ENCODE data around the gene DNER.
"Not testable (repeated sequence)": the region's sequence is repeated elsewhere in the genome, so short reads cannot be mapped to it uniquely, and the experiment has no call there.

Gene DNER

DNA sequence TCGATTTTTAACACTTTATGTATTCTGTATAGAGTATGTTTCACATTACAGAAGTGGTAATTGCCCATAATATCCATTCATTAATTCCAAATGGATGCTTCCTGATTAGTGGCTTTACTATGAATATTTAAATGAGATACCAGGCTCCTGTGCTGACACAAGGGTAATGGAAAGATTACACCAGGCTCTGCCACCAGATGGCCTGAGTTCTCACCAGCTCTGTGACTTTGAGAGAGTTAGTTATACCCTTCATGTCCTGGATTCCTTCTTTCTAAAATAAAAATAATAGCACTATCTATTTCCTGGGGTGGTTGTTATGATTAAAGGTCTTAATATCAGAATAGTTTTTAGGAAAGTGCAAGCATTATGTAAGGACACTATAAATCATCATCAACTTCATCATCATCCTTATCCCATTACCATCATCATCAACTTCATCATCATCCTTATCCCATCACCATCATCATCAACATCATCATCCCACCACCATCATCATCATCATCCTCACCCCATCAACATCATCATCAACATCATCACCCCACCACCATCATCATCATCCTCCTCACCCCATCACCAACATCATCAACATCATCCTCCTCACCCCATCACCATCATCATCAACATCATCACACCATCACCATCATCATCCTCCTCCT, 151.8 kb downstream of the DNER start:
- no peak for DNase-seq

DNA sequence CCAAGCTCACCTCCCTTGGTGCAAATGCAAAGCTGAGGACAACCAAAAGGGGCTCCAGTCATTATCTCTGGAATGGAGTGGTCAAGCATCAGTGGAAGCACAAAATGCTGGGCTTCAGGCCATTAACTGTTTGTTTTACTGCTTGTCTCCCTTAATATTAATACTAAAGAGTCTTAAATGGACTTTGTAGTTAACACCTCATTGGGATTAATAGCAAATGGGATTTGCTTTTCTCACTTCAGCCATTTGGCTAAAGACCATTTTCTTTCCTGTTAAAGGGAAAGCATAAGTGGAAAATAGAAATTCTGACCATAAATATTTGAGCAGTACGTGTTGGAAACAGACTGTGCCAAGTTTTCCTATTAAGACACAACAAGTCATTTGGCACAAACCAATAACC, 154.4 kb downstream of the DNER start:
- DNase-seq: no peak

DNA sequence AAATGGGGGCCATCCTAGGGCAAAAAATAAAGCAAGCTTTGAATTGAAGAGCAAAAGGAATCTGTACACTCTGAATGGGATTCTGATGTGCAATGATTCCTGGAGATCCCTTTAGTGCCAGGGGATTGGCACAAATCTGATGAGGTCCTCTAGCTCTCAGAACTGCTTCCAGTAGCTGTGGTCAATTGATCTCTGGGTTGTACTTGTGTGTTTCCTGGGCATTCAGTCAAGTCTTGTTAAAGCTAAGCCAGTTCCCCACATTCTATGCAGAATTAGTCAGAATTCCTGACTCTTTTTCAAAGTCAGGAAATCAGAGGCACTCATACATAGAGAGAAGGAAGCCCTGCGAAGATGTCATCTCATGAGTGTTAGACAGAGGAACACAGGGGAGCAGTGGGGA, 161.3 kb downstream of the DNER start:
- no peak for DNase-seq

DNA sequence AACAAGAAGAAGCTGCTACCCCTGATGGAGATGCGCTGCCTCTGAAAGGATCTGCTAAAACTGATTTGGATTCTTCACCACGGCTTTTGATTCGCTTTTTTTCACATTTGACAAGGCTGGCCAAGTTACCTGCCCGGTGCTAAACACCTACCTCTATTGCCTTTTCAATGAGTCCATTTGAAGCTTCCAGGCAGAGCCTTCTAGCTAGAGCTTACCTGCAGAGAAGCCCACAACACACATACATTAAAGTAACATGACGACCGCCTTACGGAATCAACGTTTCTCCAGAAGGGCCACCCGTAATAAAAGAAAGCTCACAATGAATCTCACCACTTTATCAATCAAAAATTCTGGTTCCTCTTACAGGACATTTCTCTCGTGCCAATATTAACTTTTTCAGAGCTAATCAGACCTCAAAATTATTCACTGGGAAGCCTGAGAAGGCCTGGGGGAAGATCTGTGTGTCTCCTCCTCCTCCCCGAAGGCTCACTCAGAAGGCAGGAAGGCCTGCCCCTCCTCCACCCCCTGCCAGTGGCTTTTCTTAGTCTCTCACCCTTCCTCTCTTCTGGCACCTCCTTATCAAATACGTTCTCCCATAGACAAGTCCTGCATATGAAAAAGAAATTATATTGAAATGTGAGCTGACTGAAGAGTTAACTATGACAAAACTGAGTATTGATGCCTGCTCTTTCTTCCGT, 171.0 kb downstream of the DNER start:
- no peak for DNase-seq

DNA sequence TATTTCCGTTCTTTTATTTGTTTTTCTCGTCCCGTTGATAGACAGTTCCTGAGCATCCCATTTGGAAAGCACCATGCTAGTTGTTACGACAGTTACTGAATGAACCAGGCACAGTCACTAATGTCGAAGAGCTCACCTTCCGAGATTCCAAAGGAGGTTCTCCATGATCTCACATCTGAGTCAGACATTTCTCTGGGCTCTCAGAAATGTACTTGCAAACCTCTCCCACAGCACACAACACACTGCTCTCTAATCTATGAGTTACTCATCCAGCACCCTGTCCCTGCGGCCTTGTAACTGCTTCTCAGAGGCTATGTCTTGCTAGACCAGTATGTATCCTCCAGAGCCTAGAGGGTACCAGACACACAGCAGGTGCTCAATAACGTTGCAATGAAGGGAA, 174.7 kb downstream of the DNER start:
- no peak for DNase-seq

DNA sequence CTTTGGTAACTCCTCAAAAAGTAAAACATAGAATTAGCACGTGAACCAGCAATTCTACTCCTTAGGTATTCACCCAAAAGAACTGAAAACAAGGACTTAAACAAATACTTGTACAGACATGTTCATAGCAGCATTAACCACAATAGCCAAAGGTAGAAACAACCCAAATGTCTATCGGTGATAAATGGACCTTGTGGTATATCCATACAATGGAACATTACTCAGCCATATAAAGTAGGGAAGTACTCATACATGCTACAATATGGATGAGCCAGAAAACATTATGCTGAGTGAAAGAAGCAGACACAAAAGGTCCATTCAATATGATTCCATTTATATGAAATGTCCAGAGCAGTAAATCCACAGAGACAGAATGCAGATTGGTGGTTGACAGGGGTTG, 182.8 kb downstream of the DNER start:
- no peak for DNase-seq

DNA sequence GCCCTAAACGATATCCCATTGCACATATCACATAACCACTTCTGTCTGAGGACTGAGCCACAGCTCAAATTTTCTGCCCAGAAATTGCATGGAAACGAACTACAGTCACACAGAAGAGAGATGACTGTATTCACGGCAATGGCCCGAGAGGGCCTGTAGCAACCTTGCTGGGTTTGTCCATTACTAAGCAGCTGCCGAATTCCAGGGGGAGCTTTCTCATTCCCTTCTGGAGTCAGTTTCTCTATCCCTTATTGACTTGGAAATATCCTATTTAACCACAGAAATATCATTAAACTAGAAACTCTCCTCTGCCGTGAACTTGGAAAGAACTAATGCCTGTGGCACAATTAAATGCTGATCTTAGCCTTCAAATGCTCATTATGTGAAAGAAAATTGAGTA, 183.9 kb downstream of the DNER start:
- no peak for DNase-seq

DNA sequence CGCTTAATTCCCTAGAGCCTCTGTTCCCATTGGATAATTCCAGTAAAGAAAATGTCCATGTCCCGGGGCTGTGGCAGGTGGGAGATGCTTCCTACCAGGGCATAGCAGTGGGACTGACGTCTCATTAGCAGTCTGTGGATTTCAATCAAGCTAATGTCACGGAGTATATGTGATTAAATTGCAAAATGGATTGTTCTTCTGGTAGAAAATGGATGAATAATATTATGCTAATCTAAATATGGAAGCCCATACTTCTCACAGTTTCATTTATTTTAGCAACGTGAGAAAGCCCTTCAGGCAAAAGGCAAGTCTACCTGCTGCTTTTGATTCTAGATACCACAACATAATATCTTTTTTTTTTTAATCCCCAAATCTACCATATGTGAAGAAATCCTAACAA, 185.5 kb downstream of the DNER start:
- no peak for DNase-seq

DNA sequence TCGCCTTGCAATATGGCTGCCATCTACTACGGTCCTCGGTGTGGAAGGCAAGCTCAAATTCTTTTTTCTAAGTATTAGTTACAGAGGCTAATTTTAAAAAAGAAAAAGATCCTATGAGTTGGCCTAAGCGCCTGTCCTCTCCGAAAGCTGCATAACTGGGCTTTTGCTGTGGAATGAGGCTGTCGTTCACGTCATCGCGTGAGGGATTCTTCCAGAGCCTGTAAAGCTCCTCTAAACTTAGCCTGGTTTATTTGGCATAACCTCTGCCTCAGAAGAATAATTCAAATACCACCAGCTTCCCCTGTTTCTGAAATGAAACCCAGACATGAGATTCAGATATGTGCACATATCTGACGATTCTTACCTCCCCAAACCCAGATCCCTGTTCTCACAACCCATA, 187.4 kb downstream of the DNER start:
- no peak for DNase-seq

DNA sequence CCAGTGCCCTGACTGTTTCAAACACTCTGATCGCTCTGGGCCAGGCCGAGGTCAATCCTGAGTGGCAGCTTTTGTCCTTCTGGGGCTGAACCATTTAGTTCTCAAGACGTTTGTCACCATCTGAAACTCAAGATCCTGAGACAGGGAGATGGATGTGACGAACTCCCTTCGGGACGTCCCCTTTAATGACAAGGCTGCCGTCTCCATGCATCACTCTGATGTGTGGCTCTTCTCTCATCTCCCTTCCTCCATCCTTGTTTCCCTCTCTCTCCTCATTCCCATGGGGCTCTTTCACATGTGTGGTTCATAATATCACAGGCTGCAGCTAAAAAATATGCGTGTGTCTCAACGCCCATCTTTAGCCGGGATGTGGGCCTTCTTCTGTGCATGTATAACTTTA, 189.6 kb downstream of the DNER start:
- no peak for DNase-seq

DNA sequence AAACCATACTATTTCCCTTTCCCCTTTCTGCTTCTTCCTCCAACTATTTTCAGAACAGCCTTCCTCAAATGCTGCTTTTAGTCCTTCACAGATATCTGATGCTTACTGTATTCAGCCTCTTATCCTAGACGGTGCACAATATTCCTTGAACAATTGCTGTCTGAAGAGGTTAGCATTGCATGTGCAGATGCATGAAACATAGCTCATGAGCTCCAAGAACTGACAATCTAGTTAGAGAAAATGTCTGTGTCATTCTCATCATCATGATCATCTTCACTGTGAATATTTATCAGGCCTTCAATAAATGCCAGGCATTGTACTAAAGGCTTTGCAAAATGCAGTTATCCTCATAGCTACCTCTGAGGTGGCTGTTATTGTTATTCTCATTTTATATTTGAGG, 190.7 kb downstream of the DNER start:
- DNase-seq: no peak

DNA sequence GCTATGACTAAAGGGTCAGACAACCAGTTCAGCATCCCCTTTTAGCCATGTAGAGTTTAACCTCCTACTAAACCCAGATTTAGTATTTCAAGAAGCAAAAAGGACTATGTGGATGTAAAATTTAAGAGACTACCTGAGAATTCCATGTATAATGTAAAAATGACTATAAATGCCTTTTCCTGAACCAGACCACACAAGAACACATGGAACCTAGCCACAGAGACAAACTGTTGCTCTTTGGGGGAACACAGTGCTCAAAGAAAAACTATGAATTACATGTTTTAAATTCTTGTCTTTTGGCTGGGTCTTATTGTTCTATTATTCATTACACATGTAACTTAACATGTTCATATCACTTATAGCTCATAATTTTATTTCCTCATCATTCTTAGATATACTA, 192.8 kb downstream of the DNER start:
- DNase-seq: no peak

DNA sequence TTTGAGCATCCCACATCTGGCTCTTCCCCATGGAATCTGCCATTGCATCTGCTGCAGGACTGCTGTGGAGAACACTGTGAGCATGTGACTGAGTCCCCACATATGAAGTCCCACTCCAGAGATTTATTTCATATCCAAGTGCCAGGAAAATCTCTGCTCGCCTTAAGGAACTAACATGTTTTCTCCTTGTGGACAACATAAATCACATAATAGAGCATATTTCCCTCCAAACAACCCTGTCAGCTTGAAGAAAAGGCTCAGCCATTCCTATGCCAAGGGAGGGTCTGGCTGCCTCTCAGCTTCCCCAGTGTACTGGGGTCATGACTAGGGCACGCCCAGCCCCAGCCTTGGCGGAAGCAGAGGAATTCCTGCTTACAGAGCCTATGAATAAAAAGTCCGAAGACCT, 193.7 kb downstream of the DNER start:
- no peak for DNase-seq

DNA sequence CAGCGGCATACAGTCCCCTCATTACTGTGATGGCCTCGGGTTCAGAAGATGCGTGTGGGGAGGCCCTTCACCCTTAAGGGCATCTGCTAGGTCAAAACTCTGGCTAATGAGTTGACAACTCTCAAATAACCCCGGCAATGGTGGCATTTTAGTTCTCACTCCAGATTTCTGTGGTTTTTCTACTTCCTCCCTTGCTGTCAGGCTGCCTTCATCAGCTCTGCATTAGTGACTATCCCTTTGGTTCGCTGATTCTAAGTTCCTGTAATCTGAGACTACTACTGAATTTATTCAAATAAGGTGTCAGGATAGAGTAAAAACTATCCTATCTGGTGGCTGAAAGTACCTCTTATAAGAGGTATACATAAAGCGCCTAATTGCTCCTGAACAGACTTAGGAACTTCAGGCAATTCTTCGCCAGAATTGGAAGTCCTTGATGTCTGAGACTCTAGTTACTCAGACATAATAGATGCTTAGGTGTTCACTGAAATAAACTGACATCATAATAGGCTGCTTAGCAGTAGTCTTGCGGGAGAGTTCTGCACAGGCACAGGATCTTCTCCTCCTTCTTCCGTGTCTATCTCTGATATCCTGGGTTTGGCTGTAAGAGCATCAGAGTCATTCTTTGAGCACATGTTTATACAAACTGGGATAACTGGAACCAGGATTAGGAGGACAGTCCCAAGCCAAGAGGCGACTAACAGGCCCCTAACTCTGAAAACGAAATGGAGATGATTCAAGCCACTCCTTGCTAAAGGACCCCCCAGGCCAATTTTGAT, 194.5 kb downstream of the DNER start:
- DNase-seq: no peak

DNA sequence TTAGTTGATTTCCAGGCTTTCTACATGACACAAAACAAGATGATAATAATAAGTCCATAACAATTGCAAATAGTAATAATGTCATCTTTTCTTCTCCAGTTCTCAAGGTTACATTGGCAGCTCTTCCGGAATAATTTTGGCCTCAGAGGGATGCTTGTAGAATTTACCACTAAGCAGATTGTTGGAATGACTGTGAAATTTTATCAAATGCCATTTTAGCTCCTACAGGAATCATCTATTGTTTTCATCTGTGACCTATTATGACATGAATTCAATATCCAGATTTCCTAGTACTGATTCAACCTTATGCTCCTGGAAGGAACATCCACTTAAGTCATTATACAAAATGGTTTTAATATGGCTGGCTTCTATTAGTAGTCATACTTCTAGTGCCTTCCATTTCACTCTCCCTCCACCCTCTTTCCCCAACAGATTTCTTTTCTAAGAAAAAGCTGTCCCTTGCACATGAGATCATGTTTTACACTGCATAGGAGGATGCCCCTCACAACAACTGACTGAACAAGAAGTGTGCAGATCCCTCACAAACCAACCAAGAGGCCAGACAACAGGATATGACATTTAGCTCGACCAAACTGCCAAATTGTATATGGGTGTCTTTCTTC, 200.0 kb downstream of the DNER start:
- no peak for DNase-seq

DNA sequence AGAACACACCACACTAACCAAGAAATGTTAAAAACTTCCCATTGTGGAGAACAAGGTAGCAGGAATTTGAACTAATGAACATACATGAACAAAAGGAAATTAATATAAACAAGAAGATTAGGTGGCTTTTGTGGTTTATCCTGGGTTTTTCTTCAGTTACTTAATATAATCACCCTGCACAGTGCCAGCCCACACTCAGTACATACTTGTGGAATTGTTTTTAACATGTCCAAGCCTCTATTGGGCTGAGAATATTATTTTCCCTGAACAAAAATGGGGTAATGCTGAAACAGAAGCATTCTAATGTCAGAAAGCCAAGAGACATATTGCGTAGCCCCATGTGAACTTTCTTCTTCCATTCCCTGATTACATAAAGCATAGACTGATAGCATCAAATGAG, 202.8 kb downstream of the DNER start:
- no peak for DNase-seq

DNA sequence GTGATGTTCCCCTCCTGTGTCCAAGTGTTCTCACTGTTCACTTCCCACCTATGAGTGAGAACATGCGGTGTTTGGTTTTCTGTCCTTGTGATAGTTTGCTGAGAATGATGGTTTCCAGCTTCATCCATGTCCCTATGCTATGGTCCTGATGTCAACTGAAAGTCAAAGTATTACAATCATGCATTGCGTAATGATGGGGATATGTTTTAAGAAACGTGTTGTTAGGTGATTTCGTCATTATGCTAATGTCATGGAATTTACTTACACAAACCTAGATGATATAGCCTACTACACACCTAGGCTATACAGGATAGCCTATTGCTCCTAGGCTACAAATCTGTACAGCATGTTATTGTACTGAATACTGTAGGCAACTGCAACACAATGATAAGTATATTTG, 207.7 kb downstream of the DNER start:
- DNase-seq: not testable (repeated sequence)

DNA sequence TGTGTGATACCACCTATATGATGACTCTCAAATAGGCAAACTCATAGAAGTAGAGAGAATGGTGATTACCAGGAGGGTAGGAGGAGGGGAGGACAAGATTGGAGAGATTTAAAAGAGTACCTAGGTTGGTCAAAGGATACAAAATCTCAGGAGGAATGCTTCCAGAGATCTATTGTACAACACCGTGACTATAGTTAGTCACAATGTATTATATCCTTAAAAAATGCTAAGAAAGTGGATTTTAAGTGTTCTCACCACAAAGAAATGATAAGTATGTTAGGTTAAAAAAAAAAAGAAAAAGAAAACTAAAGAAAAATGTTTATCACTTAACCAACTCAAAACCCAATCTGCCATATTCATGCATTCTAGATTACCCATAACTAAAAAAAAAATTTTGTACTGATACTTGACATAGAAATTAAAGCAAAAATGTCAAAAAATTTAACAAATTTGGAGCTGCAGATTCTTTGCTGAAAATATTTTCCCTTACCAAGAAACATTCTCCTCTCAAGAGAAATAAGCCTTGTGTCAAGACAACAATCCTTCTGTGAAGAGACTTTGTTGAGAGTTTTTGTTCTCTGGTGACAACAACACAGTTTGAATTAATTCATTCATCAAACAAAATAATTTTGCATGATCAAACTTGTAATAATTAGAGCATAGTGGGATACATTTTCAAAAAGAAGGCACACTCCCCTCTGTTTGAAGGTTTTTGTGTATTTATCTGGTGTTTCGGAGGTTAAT, 213.1 kb downstream of the DNER start:
- DNase-seq: no peak

DNA sequence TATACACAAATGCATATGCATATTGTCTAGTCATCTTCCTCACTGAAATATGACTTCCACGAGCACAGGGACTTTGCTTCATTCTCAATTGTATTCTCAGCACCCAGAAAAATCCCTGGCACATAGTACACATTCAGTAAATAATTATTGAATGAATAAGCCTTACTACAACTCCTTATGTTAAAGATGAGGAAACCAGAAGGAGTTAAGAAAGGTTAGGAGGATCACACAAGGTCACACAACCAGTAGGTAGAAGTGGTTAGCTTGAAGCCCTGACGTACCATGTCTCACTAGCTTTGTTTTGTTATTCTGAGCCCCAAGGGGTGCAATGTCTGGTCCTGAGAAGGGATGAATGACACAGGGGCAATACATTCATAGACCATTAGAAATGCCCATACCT, 222.3 kb downstream of the DNER start:
- no peak for DNase-seq

DNA sequence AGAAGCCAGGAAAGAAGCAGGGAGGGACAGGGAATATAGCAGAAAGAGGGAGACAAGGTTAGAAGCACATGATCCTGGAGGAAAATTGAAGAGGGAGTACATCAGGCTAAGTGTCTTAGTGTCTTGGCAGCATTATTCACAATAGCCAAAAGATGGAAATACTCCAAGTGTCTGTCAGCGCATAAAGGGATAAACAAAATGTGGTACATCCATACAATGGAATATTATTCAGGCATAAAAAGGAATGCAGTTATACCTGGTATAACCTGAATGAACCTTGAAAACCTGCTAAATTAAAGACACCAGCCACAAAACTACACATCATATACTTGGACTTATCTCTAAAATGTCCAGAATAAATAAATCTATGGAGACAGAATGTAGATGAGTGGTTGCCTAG, 224.2 kb downstream of the DNER start:
- no peak for DNase-seq

DNA sequence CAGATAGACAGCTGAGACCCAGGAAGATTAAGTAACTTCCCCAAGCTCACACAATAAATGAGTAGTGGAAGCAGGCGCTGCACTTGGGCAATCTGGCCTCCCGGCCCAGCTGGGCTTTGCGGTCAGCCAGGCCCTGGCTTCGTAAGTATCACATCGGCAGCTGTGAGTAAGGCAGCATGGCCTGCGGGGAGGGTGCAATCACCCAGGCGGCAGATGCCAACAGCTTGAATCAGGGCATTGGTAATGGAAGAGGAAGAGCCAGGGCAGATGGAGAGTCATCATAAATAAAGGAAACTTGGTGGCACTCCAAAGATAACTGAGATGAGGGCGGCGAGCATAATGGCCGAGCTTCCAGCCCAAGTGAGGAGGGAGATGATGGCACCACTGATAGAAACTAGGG, 225.3 kb downstream of the DNER start:
- no peak for DNase-seq

DNA sequence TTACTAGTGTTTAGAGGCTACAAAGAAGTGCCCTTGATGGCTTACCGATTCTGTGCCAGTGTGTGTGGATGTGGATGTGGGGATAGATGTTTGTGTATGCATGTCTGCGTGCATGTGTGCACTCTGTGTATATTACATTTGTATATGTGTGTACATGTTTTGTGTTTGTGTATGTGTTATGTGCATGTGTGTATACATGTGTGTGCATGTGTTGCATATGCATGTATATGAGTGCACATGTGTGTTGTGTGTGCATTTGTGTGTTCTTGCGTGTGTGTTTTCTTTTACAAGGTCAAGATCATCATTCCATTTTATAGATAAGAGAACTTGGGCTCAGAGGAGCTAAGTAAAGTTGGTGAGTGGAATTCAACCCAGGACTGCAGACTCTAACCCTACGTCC, 226.1 kb downstream of the DNER start:
- no peak for DNase-seq

DNA sequence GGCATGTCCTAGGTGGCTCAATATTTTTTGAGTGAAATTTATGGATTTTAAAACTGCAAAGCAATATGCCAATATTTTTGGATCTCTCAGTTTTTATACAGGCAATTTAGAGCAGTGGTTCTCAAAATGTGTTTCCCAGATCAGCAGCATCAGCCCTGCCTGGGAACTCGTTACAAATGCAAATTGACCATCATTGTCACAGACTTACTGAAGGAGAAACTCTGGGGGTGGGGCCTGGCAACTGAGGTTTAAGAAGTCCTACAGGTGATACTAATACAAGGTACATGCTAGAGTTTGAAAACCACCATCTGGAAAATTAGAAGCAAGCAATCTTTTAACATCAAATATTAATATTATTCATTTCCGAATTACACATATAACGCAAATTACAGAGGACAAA, 227.7 kb downstream of the DNER start:
- DNase-seq: no peak
